NCI-H146 (cell line): ENCODE measurements around the gene ESPNL.
"Not testable (repeated sequence)": the region's sequence is repeated elsewhere in the genome, so short reads cannot be mapped to it uniquely, and the experiment has no call there.

Experiments
- DNase-seq: peaks from one replicate; lab custom pipeline; 2025; lab: John Stamatoyannopoulos, UW

ESPNL gene

GRCh38 chr2:238114851-238115660 is 14.9 kb downstream of the ESPNL start:
- DNase-seq = no peak

DNA sequence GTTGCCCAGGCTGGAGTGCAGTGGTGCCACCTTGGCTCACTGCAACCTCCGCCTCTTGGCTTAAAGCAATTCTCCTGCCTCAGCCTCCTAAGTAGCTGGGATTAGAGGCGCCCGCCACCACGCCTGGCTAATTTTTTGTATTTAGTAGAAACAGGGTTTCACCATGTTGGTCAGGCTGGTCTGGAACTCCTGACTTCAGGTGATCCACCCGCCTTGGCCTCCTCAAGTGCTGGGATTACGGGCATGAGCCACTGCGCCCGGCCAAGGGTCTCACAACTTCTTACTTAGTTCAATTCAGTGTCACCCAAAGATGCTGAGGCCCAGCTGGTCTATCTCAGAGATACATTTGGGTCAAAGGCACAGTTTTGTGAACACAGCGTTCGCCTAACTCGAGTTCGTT is 15.6 kb downstream of the ESPNL start:
- not testable (repeated sequence) for DNase-seq

DNA sequence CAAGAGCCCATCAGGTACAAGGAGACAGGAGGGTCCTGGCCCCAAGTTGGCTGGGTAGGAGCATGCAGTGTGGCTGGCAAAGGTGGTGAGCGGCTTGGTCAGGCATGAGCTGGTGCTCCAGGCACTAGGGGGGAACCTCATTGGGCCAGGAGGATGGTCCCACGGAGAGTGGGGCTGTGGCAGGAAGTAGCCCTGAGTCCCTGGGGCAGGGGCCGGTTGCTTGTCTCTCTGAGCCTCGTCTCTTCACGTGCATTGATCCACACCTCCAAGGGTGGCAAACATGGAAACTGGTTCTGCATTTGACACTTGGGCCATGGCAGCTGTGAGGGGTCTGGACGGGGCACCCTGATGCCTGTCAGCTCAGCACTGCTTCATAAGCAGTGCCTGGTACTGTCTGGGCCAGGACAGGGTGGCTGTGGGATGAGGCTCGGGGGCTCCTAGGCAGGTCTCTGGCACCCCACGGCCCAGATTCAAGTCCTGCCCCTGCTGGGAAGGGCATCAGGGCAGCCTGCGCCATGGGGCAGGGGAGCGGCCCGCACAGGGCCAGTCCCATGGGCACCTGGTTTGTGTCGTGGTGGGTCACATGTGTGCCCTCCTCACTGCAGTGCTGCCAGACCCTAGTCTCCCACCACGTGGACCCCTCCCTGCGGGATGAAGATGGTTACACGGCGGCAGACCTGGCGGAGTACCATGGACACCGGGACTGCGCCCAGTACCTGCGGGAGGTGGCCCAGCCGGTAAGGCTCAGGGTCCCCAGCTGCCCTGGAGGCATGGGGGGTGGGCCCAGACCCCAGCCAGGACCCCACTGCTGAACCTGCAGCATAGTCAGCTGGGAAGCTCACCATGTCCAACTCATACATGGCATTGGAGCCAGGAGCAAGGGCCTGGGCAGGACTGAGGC is 16.4 kb downstream of the ESPNL start:
- no peak for DNase-seq

GRCh38 chr2:238117199-238118154 is 17.3 kb downstream of the ESPNL start:
- DNase-seq = no peak

DNA sequence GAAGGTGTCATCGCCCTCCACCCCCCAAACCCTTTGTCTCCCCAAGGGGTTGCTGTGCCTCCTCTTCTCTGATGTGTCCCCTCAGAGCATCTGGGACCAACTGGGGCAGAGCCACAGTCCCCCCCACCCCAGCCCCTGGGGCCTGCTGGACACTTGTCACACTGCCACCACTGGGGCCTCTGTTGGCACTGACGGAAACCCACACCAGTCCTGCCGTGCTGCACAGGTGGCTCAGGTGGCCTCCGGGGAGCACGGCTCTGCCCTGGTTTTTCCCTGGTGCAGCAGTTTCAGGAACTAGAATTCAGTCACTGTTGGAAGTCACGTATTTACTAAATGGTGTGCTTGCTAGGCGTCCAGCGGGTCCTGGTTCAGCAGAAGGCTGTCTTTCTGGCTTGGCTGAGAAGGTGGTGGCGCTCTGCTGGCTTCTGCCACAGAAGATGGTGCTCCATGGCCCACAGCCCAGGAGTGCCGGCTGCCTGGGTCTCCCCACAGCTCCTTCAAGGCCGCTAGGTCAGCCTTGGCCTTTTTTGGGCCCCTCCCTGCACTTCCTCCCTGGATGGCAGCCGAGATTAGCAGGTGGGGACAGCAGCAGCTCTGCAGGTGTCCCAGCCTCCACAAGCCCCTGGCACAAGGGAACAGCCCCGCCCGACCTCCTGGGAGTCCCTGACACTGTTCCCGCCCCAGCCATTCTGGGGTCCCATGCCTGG is 19.8 kb downstream of the ESPNL start:
- DNase-seq = no peak

DNA sequence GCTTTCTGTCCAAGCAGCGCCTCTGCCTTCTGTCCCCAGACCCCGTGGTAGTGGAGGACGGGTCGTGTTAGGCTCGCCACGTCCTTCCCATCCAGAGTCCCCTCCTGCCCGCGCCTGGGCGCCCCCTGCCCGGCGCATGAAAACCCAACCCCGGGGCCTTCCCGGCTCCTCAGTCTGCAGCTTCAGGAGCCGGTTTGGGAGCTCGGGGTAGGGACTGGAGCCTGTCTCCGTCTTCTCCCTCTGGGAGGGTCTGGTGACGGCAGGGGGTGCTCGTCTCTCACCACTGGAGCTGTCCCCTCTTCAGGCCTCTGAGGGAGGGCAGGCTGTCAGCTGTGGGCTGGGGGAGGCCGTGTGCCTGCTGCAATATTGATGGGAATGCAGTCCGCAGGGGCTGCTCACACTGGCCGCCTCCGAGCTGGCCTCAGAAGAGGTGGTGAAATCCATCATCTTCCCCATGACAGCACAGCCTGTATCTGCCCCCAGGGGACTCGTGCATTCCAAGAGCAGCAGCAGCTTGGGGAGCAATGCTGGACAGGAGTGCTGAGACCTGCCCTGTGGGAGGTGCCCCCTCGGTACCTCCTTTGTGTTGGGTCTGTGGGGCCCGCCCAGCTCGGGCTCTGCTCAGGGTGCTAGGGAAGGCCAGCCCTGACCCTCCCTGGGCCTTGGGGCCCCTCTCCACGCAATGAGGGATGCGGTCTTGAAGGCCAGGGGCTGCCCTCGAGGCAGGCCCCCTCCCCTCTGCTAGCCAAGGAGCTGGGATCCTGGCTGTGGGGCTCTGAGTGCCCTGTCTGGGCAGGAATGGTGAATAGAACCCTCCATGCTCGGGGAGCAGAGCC is 20.5 kb downstream of the ESPNL start:
- no peak for DNase-seq

DNA sequence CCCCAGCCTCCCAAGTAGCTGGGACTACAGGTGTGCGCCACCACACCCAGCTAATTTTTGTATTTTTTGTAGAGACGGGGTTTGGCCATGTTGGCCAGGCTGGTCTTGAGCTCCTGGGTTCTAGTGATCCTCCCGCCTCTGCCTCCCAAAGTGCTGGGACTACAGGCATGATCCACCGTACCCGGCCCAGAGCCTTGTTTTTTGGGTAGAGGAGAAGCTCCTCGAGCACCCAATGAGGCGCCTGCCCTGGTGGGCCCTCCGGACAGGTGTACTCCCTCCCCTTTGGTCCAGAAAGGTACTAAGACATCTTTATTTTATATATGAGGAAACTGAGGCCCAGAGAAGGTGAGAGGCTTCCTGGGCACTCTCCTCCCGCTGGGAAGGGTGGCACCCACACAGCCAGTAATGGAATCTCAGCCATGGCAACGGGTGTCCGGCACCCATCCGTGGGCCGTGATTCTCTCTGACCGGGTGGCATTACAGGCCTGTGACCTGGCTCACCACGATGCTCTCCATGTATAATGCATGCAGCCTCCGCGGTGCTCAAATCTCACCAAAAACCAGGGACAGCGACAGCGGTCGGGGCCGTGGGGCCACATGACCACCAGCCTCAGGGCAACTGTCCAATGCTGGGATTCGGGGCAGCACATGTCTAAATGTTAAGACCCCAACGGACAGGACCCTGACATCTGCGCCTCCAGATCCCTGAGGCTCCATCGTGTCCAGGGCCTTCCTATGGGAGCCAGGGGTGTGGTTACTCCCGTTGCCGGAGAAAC is 21.6 kb downstream of the ESPNL start:
- no peak for DNase-seq

DNA sequence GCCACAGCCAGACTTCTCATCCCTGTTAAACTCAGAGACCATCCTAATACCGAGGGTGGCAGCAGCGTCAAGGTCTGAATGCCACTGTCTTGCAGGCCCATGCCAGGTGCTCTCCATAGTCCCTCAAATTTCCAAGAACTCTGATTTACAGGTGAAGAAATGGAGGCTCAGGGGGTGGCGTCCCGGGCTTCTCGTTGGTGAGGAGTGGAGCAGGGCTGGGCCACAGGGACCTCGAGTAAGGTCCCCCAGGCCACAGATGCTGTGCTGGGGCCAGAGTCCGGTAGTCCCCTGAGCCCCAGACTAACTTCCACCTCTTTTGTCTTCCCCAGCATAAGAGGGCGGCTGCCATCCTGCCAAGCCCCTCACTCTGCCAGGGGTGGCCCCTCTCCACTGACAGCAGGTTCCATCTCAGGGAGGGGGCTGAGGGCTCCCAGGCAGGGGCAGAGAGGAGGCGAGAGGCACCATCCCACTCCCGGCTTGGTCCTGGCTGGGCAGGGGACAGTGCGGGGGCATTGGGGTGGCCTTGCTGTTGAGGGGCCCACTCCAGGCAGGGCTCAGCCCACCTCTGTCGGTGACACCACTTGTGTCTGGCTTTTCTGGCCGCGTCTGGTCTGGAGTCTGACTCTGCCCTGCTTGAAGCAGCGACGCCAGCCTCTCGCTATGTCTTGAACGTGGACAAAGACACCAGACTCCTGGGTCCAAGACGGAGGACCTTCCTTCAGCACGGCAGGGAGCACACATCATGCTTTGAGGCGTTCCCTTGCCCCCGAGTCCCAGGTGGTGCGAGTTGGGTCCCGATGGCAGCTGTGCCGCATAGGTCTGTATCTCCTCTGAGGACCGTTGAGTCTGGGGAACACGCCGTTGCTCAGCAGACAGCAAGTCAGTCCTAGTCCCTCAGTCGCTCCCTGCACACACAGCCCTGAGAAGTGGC is 22.4 kb downstream of the ESPNL start:
- no peak for DNase-seq

DNA sequence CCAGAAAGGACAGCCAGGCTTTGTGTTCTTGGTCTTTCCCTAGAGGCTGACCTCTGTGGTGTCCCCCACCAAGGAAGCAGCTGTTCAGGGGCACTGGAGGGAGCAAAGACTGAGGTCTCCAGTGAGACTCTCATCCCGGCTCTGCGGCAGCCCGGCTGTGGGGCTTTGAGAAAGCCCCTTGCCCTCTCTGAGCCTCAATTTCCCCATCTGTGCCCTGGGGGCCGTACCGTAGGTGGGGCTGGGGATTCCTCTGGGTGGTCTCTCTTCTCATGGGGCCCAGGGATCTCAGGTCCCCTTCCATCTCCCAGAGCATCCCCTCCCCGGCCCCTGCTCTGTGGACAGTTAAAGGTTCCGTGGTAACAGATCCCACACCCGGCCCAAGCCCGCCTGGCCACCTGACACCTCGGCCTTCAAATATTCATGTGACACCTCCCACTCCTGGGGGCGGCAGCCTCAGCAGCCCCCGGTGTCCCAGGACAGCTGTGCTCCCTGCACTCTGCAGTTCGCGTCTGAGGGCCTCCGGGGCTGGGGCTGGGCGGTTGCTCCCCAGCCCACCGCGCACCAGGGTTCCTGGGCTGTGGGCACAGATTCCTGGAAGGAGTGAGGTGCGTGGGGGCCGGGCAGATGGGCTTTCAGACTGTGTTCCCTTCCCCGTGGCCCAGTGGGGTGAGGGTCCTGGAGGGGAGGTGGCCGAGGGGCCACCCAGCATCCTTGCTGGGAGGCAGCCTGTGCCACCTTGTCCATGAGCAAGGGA is 23.3 kb downstream of the ESPNL start:
- DNase-seq = no peak

- DNase-seq = no peak
These were observed 23.9 kb downstream of the ESPNL start for GRCh38 chr2:238123991-238124470.

- no peak for DNase-seq
These were observed 24.5 kb downstream of the ESPNL start for GRCh38 chr2:238124488-238125126.

DNA sequence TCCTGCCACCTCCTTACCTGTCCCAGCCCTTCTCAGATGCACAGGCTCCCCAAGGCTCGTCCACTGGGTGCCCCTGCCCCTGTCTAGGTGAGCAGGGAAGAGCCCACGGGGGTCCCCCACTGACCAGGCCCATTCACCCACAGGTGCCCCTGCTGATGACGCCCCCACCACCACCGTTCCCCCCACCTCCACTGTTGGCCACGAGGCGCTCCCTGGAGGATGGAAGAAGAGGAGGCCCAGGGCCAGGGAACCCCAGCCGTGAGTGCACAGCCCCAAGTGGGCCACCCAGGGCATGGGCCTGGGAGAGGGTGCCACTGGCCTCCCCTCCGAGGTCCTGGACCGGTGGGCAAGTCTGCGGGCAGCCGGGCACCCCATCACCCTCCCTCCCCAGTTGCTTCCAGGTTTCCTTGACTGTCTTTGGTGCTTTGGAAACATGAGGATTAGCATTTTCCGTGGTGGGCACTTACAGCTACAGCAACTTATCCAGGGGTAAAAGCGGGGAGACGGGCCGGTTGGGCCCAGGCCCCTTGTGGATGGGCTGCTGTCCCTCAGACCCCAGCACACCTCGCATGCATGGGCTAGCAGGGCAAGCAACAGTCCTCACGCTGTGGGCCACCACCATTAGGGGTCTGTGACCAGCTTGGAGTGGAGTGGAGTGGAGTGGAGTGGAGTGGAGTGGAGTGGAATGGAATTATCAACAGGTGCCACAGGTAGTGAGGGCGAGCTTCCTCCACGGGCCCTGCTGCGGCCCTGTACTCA is 25.2 kb downstream of the ESPNL start:
- DNase-seq = no peak

- DNase-seq = no peak
These were observed 26.2 kb downstream of the ESPNL start for GRCh38 chr2:238126338-238126737.

DNA sequence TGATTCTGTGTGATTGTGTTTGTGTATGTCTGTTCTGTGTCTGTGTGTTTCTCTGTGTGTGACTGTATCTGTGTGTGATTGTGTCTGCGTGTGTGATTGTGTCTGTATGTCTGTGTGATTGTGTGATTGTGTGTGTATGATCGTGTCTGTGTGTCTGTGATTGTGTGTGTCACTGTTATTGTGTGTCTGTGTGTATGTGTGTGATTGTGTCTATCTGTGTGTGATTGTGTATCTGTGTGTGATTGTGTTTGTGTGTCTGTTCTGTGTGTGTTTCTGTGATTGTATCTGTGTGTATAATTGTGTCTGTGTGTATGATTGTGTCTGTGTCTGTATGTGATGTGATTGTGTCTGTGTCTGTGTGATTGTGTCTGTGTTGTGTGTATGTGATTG is 26.6 kb downstream of the ESPNL start:
- no peak for DNase-seq

DNA sequence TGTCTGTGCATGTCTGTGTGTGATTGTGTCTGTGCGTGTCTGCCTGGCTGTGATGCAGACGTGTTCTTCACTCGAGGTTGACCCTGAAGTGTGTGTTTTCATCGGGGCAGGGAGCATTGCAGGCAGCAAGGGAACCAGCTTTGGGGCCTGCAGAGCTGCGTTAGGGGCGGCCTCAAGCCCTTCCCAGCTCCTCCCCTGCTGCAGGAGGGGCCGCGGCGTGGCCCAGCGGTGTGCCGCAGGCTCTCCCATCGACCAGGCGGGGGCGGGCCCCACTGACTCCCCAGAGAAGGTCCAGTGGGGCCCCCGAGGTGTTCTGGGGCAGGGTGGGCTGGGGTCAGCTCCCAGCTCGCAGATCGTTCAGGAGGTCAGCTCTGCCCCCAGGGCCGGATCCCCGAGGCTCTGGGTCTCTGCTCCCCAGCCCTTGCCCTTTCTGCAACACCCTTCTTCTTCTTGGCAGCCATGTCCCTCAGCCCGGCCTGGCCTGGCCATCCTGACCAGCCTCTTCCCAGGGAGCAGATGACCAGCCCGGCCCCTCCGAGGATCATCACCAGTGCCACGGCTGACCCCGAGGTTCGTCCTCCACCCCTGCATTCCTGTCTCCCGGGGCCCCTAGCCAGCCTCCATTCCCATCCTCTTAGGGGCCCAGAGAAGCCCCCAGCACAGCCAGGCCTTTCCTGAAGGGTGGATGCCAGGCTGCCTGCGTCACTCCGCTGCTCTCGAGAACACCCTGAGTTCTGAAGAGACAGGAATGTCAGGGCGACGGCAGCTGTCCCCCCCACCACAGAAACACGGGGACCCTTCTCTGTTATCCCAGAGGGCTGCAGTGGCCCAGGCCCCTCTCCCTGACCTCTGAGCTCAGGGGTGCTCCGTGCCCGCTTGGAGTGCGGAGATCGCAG is 27.3 kb downstream of the ESPNL start:
- peak; percentile 42 for DNase-seq
